ENCODE data around the gene CRHR1.

The CRHR1 gene

GRCh38 chr17:45758544-45758943 is 25.6 kb upstream of the CRHR1 start:
- no peak for DNase-seq (ENCODE audit: low read depth)

- peak; percentile 9 for DNase-seq (ENCODE audit: low read depth)
Measured at GRCh38 chr17:45759761-45760160, 24.4 kb upstream of the CRHR1 start.

GRCh38 chr17:45761957-45762565 is 22.1 kb upstream of the CRHR1 start:
- no peak for DNase-seq (ENCODE audit: low read depth)

- no peak for DNase-seq (ENCODE audit: low read depth)
Measured at GRCh38 chr17:45763182-45763581, 20.9 kb upstream of the CRHR1 start.

GRCh38 chr17:45764479-45764878 is 19.6 kb upstream of the CRHR1 start:
- no peak for DNase-seq (ENCODE audit: low read depth)

- DNase-seq (ENCODE audit: low read depth) = no peak
Measured at GRCh38 chr17:45768000-45768399, 16.1 kb upstream of the CRHR1 start.

GRCh38 chr17:45770632-45771270 is 13.4 kb upstream of the CRHR1 start:
- no peak for DNase-seq (ENCODE audit: low read depth)

GRCh38 chr17:45771271-45771959 is 12.7 kb upstream of the CRHR1 start:
- DNase-seq (ENCODE audit: low read depth) = no peak

- no peak for DNase-seq (ENCODE audit: low read depth)
Measured at GRCh38 chr17:45775148-45775547, 9.0 kb upstream of the CRHR1 start.

GRCh38 chr17:45775576-45776011 is 8.5 kb upstream of the CRHR1 start:
- DNase-seq (ENCODE audit: low read depth) = no peak

GRCh38 chr17:45776896-45777295 is 7.2 kb upstream of the CRHR1 start:
- no peak for DNase-seq (ENCODE audit: low read depth)

GRCh38 chr17:45777388-45777787 is 6.7 kb upstream of the CRHR1 start:
- DNase-seq (ENCODE audit: low read depth) = no peak

GRCh38 chr17:45780921-45781320 is 3.2 kb upstream of the CRHR1 start:
- no peak for DNase-seq (ENCODE audit: low read depth)

- no peak for DNase-seq (ENCODE audit: low read depth)
Measured at GRCh38 chr17:45782889-45783592, 1.1 kb upstream of the CRHR1 start.

GRCh38 chr17:45783593-45784292 is 377 bp upstream of the CRHR1 start:
- peak; percentile 15 for DNase-seq (ENCODE audit: low read depth)

- peak; percentile 37 for DNase-seq (ENCODE audit: low read depth)
Measured at GRCh38 chr17:45784741-45785479, 790 bp downstream of the CRHR1 start.

GRCh38 chr17:45785480-45786193 is 1.5 kb downstream of the CRHR1 start:
- DNase-seq (ENCODE audit: low read depth) = no peak

GRCh38 chr17:45786349-45786748 is 2.2 kb downstream of the CRHR1 start:
- no peak for DNase-seq (ENCODE audit: low read depth)

- no peak for DNase-seq (ENCODE audit: low read depth)
Measured at GRCh38 chr17:45787044-45787443, 2.9 kb downstream of the CRHR1 start.

GRCh38 chr17:45787656-45788055 is 3.5 kb downstream of the CRHR1 start:
- DNase-seq (ENCODE audit: low read depth) = no peak

- no peak for DNase-seq (ENCODE audit: low read depth)
Measured at GRCh38 chr17:45788057-45788456, 3.9 kb downstream of the CRHR1 start.

Measured in CMK (cell line).